Neural crest cell (in vitro differentiated cells): ENCODE data around the gene SSNA1. TPM values are rescaled to one million over a fixed set of nuclear protein-coding genes. Genes with fewer than 3 reads are reported as not detected.

Source experiments
- DNase-seq: peaks from one replicate; pipeline ENCODE4 v3.0.0; 2021; ENCODE audit warnings: low read depth, mixed read lengths, low spot score
- H3K27ac Mint-ChIP-seq: one replicate; pipeline ENCODE4 v1.8.0; 2021; ENCODE audit warnings: mild to moderate bottlenecking, mixed read lengths; ENCODE audit not compliant: unreplicated experiment
- H3K27me3 Mint-ChIP-seq: 2 replicates; pipeline ENCODE4 v1.8.0; 2021; ENCODE audit warnings: low read depth, mild to moderate bottlenecking, mixed read lengths
- H3K36me3 Mint-ChIP-seq: 2 replicates; pipeline ENCODE4 v1.8.0; 2021; ENCODE audit warnings: low read depth, mild to moderate bottlenecking, mixed read lengths
- H3K4me1 Mint-ChIP-seq: 2 replicates; pipeline ENCODE4 v1.8.0; 2021; ENCODE audit warnings: mixed read lengths
- H3K4me3 Mint-ChIP-seq: one replicate; pipeline ENCODE4 v1.8.0; 2021; ENCODE audit warnings: mild to moderate bottlenecking, mixed read lengths
- H3K9me3 Mint-ChIP-seq: 2 replicates; pipeline ENCODE4 v1.8.0; 2021; ENCODE audit warnings: mixed read lengths
- CTCF ChIP-seq: fragments of 200-600 bp; sonication (generic); conservative IDR thresholded peaks from 2 replicates; pipeline ENCODE4 v1.5.0; 2021; ENCODE audit warnings: antibody characterized with exemption, mild to moderate bottlenecking
- total RNA-seq: library from RNA; stranded (reverse); gene quantifications from 2 replicates; pipeline ENCODE4 v1.2.1, GENCODE V29; 2021

Gene SSNA1
- total RNA-seq, 1 donor from 2014 or later, result 66.4 TPM

GRCh38 chr9:137231372-137232039 lies 43.0 kb downstream of the SSNA1 start:
- Mint-ChIP-seq H3K4me3 (no peak overlapping the region), H3K27ac (no peak overlapping the region), H3K4me1 (peaks cover 4% of the 10 kb centered on the region), H3K36me3 (no peaks in the 10 kb centered on the region), H3K27me3 (peaks cover 3% of the 10 kb centered on the region), H3K9me3 (no peaks in the 10 kb centered on the region)
- no peak for TF ChIP-seq CTCF
- DNase-seq, result no peak

- H3K36me3 Mint-ChIP-seq, result no peaks in the 10 kb centered on the region
- DNase-seq, result no peak
- H3K9me3 Mint-ChIP-seq, result no peaks in the 10 kb centered on the region
- H3K4me3 Mint-ChIP-seq, result no peak overlapping the region
- H3K4me1 Mint-ChIP-seq, result peaks cover 4% of the 10 kb centered on the region
- TF ChIP-seq CTCF, result no peak
- no peak overlapping the region for H3K27ac Mint-ChIP-seq
- H3K27me3 Mint-ChIP-seq, result peaks cover 3% of the 10 kb centered on the region
Observed at GRCh38 chr9:137232101-137232500, 43.6 kb downstream of the SSNA1 start.

- Mint-ChIP-seq H3K4me1 (peaks cover 2% of the 10 kb centered on the region), H3K9me3 (no peaks in the 10 kb centered on the region), H3K27ac (no peak overlapping the region), H3K4me3 (no peak overlapping the region), H3K36me3 (no peaks in the 10 kb centered on the region), H3K27me3 (peaks cover 2% of the 10 kb centered on the region)
- DNase-seq, result no peak
- TF ChIP-seq CTCF, result no peak
Observed at GRCh38 chr9:137232510-137232909, 44.0 kb downstream of the SSNA1 start.

GRCh38 chr9:137233143-137233980 lies 44.9 kb downstream of the SSNA1 start:
- no peaks in the 10 kb centered on the region for H3K36me3 Mint-ChIP-seq
- no peak for DNase-seq
- H3K4me1 Mint-ChIP-seq, result no peaks in the 10 kb centered on the region
- TF ChIP-seq CTCF, result no peak
- H3K27ac Mint-ChIP-seq, result no peak overlapping the region
- H3K27me3 Mint-ChIP-seq, result no peaks in the 10 kb centered on the region
- no peaks in the 10 kb centered on the region for H3K9me3 Mint-ChIP-seq
- no peak overlapping the region for H3K4me3 Mint-ChIP-seq

GRCh38 chr9:137234055-137234697 lies 45.7 kb downstream of the SSNA1 start:
- Mint-ChIP-seq H3K36me3 (no peaks in the 10 kb centered on the region), H3K9me3 (no peaks in the 10 kb centered on the region), H3K27ac (no peak overlapping the region), H3K27me3 (no peaks in the 10 kb centered on the region), H3K4me3 (no peak overlapping the region), H3K4me1 (peaks cover 5% of the 10 kb centered on the region)
- TF ChIP-seq CTCF, result no peak
- no peak for DNase-seq
